Skin epidermis (tissue), 12 donors: ENCODE measurements around the gene OPHN1.

ENCODE experiments used
- H3K27ac ChIP-seq, 21 experiments: fragments of 200-600 bp; sonication (generic) in 11 of 21; one replicate each; pipeline ENCODE4 v1.5.0; 2020; ENCODE audit warnings: mild to moderate bottlenecking in 3 of 21, inconsistent platforms in 2 of 21, moderate library complexity in 2 of 21
- H3K4me3 ChIP-seq, 7 experiments: fragments of 200-600 bp; sonication (generic) in 2 of 7; one replicate each; pipeline ENCODE4 v1.5.0; 2020; ENCODE audit warnings: inconsistent platforms in 2 of 7, mild to moderate bottlenecking in 2 of 7, moderate library complexity in 1 of 7

The OPHN1 gene

DNA sequence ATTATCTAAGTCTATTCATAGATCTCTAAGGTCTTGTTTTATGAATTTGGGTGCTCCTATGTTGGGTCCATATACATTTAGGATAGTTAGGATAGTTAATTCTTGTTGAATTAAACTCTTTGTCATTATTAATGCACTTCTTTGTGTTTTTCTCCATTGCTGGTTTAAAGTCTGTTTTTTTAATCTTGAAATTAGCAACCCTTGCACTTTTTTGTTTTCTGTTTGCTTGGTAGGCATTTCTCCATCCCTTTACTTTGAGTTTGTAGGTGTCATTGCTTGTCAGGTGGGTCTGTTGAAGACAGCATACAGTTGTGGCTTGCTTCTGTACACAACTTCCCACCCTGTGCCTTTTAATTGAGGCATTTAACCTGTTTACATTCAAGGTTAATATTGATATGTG is 434.8 kb downstream of the OPHN1 start:
- H3K4me3 ChIP-seq, result no peak overlapping the region
- H3K27ac ChIP-seq, result no peak overlapping the region
